ENCODE data around the gene C1QL1. TPM values are rescaled to one million over a fixed set of nuclear protein-coding genes. Genes with fewer than 3 reads are reported as not detected.

Gene C1QL1
- total RNA-seq, 1 donor from 2014 or later: not detected

Small RNA genes within 50 kb of the gene (microRNA-seq; reads per million reads assigned to microRNA genes)
- gene MIR6783: 1.3 reads per million

Small RNA genes within 50 kb of the gene (small RNA-seq; reads per million reads assigned to genes)
- gene AC015936.2 (not detected), gene MIR6783 (not detected)

Other genes starting within 250 kb of the C1QL1 start
- 1.4 and 6.9 TPM in 2 replicates for gene ADAM11, start 209.3 kb downstream of the C1QL1 start, total RNA-seq (ENCODE audit: low replicate concordance)
- 63.4 and 76.9 TPM in 2 replicates for gene GJC1, start 138.0 kb downstream of the C1QL1 start, total RNA-seq (ENCODE audit: low replicate concordance)
- not detected in 2 replicates for gene HIGD1B, start 120.4 kb downstream of the C1QL1 start, total RNA-seq (ENCODE audit: low replicate concordance)
- 114 and 185 TPM in 2 replicates for gene EFTUD2, start 68.9 kb downstream of the C1QL1 start, total RNA-seq (ENCODE audit: low replicate concordance)
- 0.45 and 0.46 TPM in 2 replicates for gene GFAP, start 52.8 kb downstream of the C1QL1 start, total RNA-seq (ENCODE audit: low replicate concordance)
- gene KIF18B, start 20.5 kb downstream of the C1QL1 start, total RNA-seq (ENCODE audit: low replicate concordance): 15.1 and 46.0 TPM in 2 replicates
- gene DCAKD, start 83.3 kb upstream of the C1QL1 start, total RNA-seq (ENCODE audit: low replicate concordance): 31.4 and 91.5 TPM in 2 replicates
- gene NMT1, start 93.0 kb upstream of the C1QL1 start, total RNA-seq (ENCODE audit: low replicate concordance): 95.0 and 101 TPM in 2 replicates
- gene PLCD3, start 164.2 kb upstream of the C1QL1 start, total RNA-seq (ENCODE audit: low replicate concordance): 16.0 and 31.4 TPM in 2 replicates
- gene ACBD4, start 167.4 kb upstream of the C1QL1 start, total RNA-seq (ENCODE audit: low replicate concordance): 6.8 and 17.3 TPM in 2 replicates
- gene HEXIM1, start 180.2 kb upstream of the C1QL1 start, total RNA-seq (ENCODE audit: low replicate concordance): 10.2 and 14.3 TPM in 2 replicates
- 4.6 and 9.1 TPM in 2 replicates for gene HEXIM2, start 193.6 kb upstream of the C1QL1 start, total RNA-seq (ENCODE audit: low replicate concordance)

Measured in neural progenitor cell (in vitro differentiated cells).